Fibroblast of lung (primary cell): ENCODE data around the gene ORC3.

ENCODE experiments used
- CTCF ChIP-seq, 2 donors: IDR thresholded peaks in 1 of 2; conservative IDR thresholded peaks in 1 of 2; 1 replicate in 1 of 2; 2 replicates in 1 of 2; pipeline ENCODE4 v1.5.1; 2011 to 2012; ENCODE audit warnings: low read length in 2 of 2, control low read depth in 1 of 2, inconsistent platforms in 1 of 2, low read depth in 1 of 2, mild to moderate bottlenecking in 1 of 2
- EZH2 ChIP-seq: IDR thresholded peaks from 2 replicates; pipeline ENCODE4 v1.5.1; 2012; ENCODE audit warnings: low read length, control low read depth, mild to moderate bottlenecking; ENCODE audit errors: missing control alignments

- no peak for TF ChIP-seq CTCF (conservative IDR thresholded peaks at IDR 0.05 in 1 of 2, IDR thresholded peaks at IDR 0.05 in 1 of 2; ENCODE audit: low read depth in 1 of 2, low read length in 2 of 2)
- TF ChIP-seq EZH2, result no peak
Observed at GRCh38 chr6:87589693-87590416, at the start of gene ORC3, which contains the start of gene RARS2.
